Mesenchymal stem cell (in vitro differentiated cells and primary cell): ENCODE measurements around the gene PLIN4.
A peak's percentile ranks its signal among the peaks of the same experiment; 100 is the strongest.

ENCODE experiments used
- DNase-seq: peaks from one replicate; pipeline ENCODE4 v3.0.0-alpha.2; 2013
- H2AFZ ChIP-seq: one replicate; pipeline ENCODE4 v1.6.1; 2013; ENCODE audit warnings: low read depth, mild to moderate bottlenecking, control low read depth, inconsistent platforms, low read length, moderate library complexity
- H2AK5ac ChIP-seq: 2 replicates; pipeline ENCODE4 v1.6.1; 2013; ENCODE audit warnings: low read length, moderate library complexity, mild to moderate bottlenecking, inconsistent platforms; ENCODE audit not compliant: severe bottlenecking
- H2BK120ac ChIP-seq: one replicate; pipeline ENCODE4 v1.6.1; 2013; ENCODE audit warnings: low read depth, mild to moderate bottlenecking, inconsistent platforms, low read length, moderate library complexity
- H2BK12ac ChIP-seq, 2 experiments: one replicate each; pipeline ENCODE4 v1.6.1; 2013; ENCODE audit warnings: inconsistent platforms in 2 of 2, low read length in 2 of 2, mild to moderate bottlenecking in 2 of 2, moderate library complexity in 2 of 2, control low read depth in 1 of 2
- H2BK15ac ChIP-seq: one replicate; pipeline ENCODE4 v1.6.1; 2013; ENCODE audit warnings: mild to moderate bottlenecking, low read depth, inconsistent platforms; ENCODE audit not compliant: poor library complexity, severe bottlenecking
- H2BK5ac ChIP-seq: 2 replicates; pipeline ENCODE4 v1.6.1; 2013; ENCODE audit warnings: low read depth, mild to moderate bottlenecking, low read length, control low read depth, inconsistent platforms; ENCODE audit not compliant: poor library complexity, severe bottlenecking
- H3K14ac ChIP-seq, 2 experiments: one replicate each; pipeline ENCODE4 v1.6.1; 2013; ENCODE audit warnings: inconsistent platforms in 2 of 2, low read length in 2 of 2, control low read depth in 1 of 2, mild to moderate bottlenecking in 1 of 2, moderate library complexity in 1 of 2
- H3K18ac ChIP-seq, 2 experiments: one replicate each; pipeline ENCODE4 v1.6.1; 2013; ENCODE audit warnings: inconsistent platforms in 2 of 2, low read length in 2 of 2, control low read depth in 1 of 2, low read depth in 1 of 2, mild to moderate bottlenecking in 1 of 2
- H3K23ac ChIP-seq, 2 experiments: one replicate each; pipeline ENCODE4 v1.6.1; 2013; ENCODE audit warnings: inconsistent platforms in 2 of 2, low read length in 2 of 2, mild to moderate bottlenecking in 2 of 2, moderate library complexity in 2 of 2, control low read depth in 1 of 2
- H3K27ac ChIP-seq: 2 replicates; pipeline ENCODE4 v1.5.1; 2013; ENCODE audit warnings: mild to moderate bottlenecking, moderate library complexity, low read length, control low read depth, inconsistent platforms; ENCODE audit not compliant: poor library complexity, severe bottlenecking
- H3K27me3 ChIP-seq, 2 experiments: 2 replicates each; pipeline versions ENCODE4 v1.6.1 to v1.7.0; 2013; ENCODE audit warnings: low read length in 2 of 2, mild to moderate bottlenecking in 2 of 2, moderate library complexity in 2 of 2, control low read depth in 1 of 2, inconsistent platforms in 1 of 2; ENCODE audit not compliant: control insufficient read depth in 1 of 2, insufficient read depth in 1 of 2
- H3K36me3 ChIP-seq, 2 experiments: 2 replicates each; pipeline versions ENCODE4 v1.6.1 to v1.7.0; 2013; ENCODE audit warnings: low read length in 2 of 2, control low read depth in 1 of 2, inconsistent platforms in 1 of 2, low read depth in 1 of 2, mild to moderate bottlenecking in 1 of 2; ENCODE audit not compliant: insufficient read depth in 2 of 2, control insufficient read depth in 1 of 2
- H3K4ac ChIP-seq, 2 experiments: one replicate each; pipeline ENCODE4 v1.6.1; 2013; ENCODE audit warnings: inconsistent platforms in 2 of 2, low read length in 2 of 2, mild to moderate bottlenecking in 2 of 2, moderate library complexity in 2 of 2, control low read depth in 1 of 2, low read depth in 1 of 2
- H3K4me1 ChIP-seq: 2 replicates; pipeline ENCODE4 v1.6.1; 2013; ENCODE audit warnings: low read depth, low read length, control low read depth; ENCODE audit not compliant: control insufficient read depth, insufficient read depth
- H3K4me2 ChIP-seq: 2 replicates; pipeline ENCODE4 v1.6.1; 2013; ENCODE audit warnings: low read length, mild to moderate bottlenecking, inconsistent platforms; ENCODE audit not compliant: poor library complexity, severe bottlenecking
- H3K4me3 ChIP-seq, 2 experiments: 2 replicates each; pipeline versions ENCODE4 v1.5.1 to v1.7.0; 2013; ENCODE audit warnings: low read length in 2 of 2, mild to moderate bottlenecking in 2 of 2, control low read depth in 1 of 2, low read depth in 1 of 2; ENCODE audit not compliant: insufficient read depth in 1 of 2
- H3K79me1 ChIP-seq: replicated peaks from 2 replicates; pipeline ENCODE4 v1.6.1; 2013; ENCODE audit warnings: mild to moderate bottlenecking, control low read depth, low read length, inconsistent platforms; ENCODE audit not compliant: poor library complexity, severe bottlenecking
- H3K9ac ChIP-seq: 2 replicates; pipeline ENCODE4 v1.7.0; 2013; ENCODE audit warnings: mild to moderate bottlenecking, low read length, moderate library complexity
- H3K9me3 ChIP-seq: 2 replicates; pipeline ENCODE4 v1.7.0; 2013; ENCODE audit warnings: mild to moderate bottlenecking, low read length; ENCODE audit not compliant: control insufficient read depth
- H4K8ac ChIP-seq: one replicate; pipeline ENCODE4 v1.6.1; 2013; ENCODE audit warnings: inconsistent platforms, mild to moderate bottlenecking, low read length, moderate library complexity
- H4K91ac ChIP-seq: one replicate; pipeline ENCODE4 v1.6.1; 2013; ENCODE audit warnings: mild to moderate bottlenecking, low read length, inconsistent platforms
- WGBS: methylation state at CpG from one replicate; pipeline ENCODE4 v1.1.7; 2013; ENCODE audit warnings: mixed read lengths; 5-methylcytosine and 5-hydroxymethylcytosine counted together

The PLIN4 gene

GRCh38 chr19:4499855-4500254, 18.4 kb downstream of the PLIN4 start:
- Histone ChIP-seq H4K8ac (no peak overlapping the region), H2BK12ac (no peak overlapping the region), H2AK5ac (no peak overlapping the region), H3K4me3 (no peak overlapping the region), H3K14ac (no peak overlapping the region), H2BK15ac (no peak overlapping the region), H3K27me3 (no peaks in the 10 kb centered on the region), H3K27ac (no peak overlapping the region), H2BK5ac (no peak overlapping the region), H3K79me1 (peaks cover 25% of the 10 kb centered on the region), H4K91ac (no peak overlapping the region), H3K23ac (no peak overlapping the region), H3K9ac (no peak overlapping the region), H2BK120ac (no peak overlapping the region), H3K9me3 (no peaks in the 10 kb centered on the region), H3K36me3 (peaks cover 58 to 97% of the 10 kb centered on the region in 2 experiments), H2AFZ (no peak overlapping the region), H3K18ac (no peak overlapping the region), H3K4me1 (no peaks in the 10 kb centered on the region), H3K4me2 (no peak overlapping the region), H3K4ac (no peak overlapping the region)
- 97% methylated on average over 15 of the region's 15 CpGs for WGBS
- DNase-seq = no peak

GRCh38 chr19:4499318-4499717, 19.0 kb downstream of the PLIN4 start:
- H3K4me1 ChIP-seq = no peaks in the 10 kb centered on the region
- no peak overlapping the region for H2AFZ ChIP-seq
- no peak overlapping the region for H3K4me3 ChIP-seq
- no peak overlapping the region for H2AK5ac ChIP-seq
- H3K9me3 ChIP-seq = no peaks in the 10 kb centered on the region
- H2BK12ac ChIP-seq = no peak overlapping the region
- H3K4ac ChIP-seq = no peak overlapping the region
- H3K79me1 ChIP-seq = peaks cover 25% of the 10 kb centered on the region
- no peak overlapping the region for H3K23ac ChIP-seq
- no peak for DNase-seq
- H2BK5ac ChIP-seq = no peak overlapping the region
- no peak overlapping the region for H3K4me2 ChIP-seq
- H3K14ac ChIP-seq = no peak overlapping the region
- H3K18ac ChIP-seq = no peak overlapping the region
- no peak overlapping the region for H2BK15ac ChIP-seq
- no peak overlapping the region for H2BK120ac ChIP-seq
- H4K8ac ChIP-seq = no peak overlapping the region
- WGBS = 98% methylated on average over 21 of the region's 23 CpGs
- no peak overlapping the region for H4K91ac ChIP-seq
- H3K27ac ChIP-seq = no peak overlapping the region
- H3K36me3 ChIP-seq = peaks cover 61 to 97% of the 10 kb centered on the region in 2 experiments
- H3K27me3 ChIP-seq = no peaks in the 10 kb centered on the region
- H3K9ac ChIP-seq = no peak overlapping the region

DNA sequence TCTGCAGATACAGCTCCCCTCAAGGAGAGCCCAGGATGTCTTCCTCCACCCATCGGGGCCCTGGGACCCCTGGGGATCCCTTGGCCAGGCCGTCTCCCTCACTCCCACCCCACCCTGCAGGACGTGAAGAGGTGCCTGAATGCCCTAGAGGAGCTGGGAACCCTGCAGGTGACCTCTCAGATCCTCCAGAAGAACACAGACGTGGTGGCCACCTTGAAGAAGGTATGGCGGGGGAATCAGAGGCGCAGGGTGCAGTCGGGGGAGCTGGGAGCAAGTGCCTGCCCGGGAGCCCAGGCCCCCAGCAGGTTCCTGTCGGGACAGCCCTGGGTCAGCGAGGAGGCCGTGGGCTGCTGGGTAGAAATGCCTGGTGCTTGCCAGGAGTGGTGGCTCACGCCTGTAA, 19.6 kb downstream of the PLIN4 start:
- Histone ChIP-seq H3K4me2 (no peak overlapping the region), H3K4me1 (no peaks in the 10 kb centered on the region), H3K9me3 (no peaks in the 10 kb centered on the region), H3K27me3 (no peaks in the 10 kb centered on the region), H4K8ac (no peak overlapping the region), H3K4me3 (no peak overlapping the region), H2BK12ac (no peak overlapping the region), H3K4ac (no peak overlapping the region), H3K27ac (no peak overlapping the region), H3K9ac (no peak overlapping the region), H3K18ac (no peak overlapping the region), H3K36me3 (peaks cover 64 to 97% of the 10 kb centered on the region in 2 experiments), H2BK5ac (no peak overlapping the region), H2AK5ac (no peak overlapping the region), H3K79me1 (peaks cover 28% of the 10 kb centered on the region), H2AFZ (no peak overlapping the region), H3K23ac (no peak overlapping the region), H4K91ac (no peak overlapping the region), H2BK15ac (no peak overlapping the region), H2BK120ac (no peak overlapping the region), H3K14ac (no peak overlapping the region)
- DNase-seq = no peak
- WGBS = 89% methylated on average over 11 of the region's 12 CpGs

DNA sequence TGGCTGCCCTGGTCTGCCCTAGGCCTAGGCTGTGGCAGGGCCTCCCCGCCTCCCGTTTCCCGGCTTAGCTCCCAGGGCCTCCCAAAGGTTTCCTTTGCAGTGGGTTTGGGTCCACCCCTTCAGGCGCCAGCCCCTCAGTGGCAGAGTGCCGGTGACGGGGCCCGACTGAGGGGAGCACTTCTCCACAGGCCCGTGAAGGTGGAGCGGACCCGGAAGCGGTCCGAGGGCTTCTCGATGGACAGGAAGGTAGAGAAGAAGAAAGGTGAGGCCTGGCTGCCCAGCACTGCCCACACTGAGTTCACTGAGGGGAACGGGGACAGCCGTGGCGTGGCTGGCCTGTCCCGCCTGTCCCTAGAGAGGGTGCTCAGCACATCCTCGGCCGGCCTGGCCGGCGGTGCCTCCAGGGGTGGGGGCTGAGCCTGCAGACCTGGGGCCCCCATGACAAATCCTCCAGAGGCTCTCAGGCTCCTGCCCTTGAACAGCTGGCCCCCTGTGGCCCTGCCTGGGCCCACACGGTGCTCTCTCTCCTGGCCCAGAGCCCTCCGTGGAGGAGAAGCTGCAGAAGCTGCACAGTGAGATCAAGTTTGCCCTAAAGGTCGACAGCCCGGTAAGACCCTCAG, 20.4 kb downstream of the PLIN4 start:
- Histone ChIP-seq H3K36me3 (peaks cover 69 to 97% of the 10 kb centered on the region in 2 experiments), H2BK120ac (no peak overlapping the region), H3K4me2 (no peak overlapping the region), H2BK5ac (no peak overlapping the region), H3K27me3 (no peaks in the 10 kb centered on the region), H3K14ac (no peak overlapping the region), H3K4ac (no peak overlapping the region), H3K4me3 (no peak overlapping the region), H2BK15ac (no peak overlapping the region), H2BK12ac (no peak overlapping the region), H3K9ac (no peak overlapping the region), H3K4me1 (no peaks in the 10 kb centered on the region), H4K8ac (no peak overlapping the region), H2AFZ (no peak overlapping the region), H2AK5ac (no peak overlapping the region), H3K79me1 (peaks cover 34% of the 10 kb centered on the region), H3K18ac (no peak overlapping the region), H4K91ac (peak overlapping the region; percentile 39), H3K27ac (no peak overlapping the region), H3K9me3 (no peaks in the 10 kb centered on the region), H3K23ac (no peak overlapping the region)
- no peak for DNase-seq
- WGBS = 93% methylated on average over 25 of the region's 25 CpGs
